Common myeloid progenitor, CD34-positive (primary cell): ENCODE data around the gene PDLIM4.
A peak's percentile ranks its signal among the peaks of the same experiment; 100 is the strongest.

Experiments used
- CTCF ChIA-PET: fragments of 350-600 bp; sonication (Branson Sonifier 250); formaldehyde crosslinking; loops from one replicate; lab custom pipeline; 2021; ENCODE audit warnings: antibody characterized with exemption; lab: Charles Lee
- POLR2A ChIA-PET: fragments of 350-600 bp; sonication (Branson Sonifier 250); formaldehyde crosslinking; loops from one replicate; lab custom pipeline; 2021; ENCODE audit warnings: antibody characterized with exemption; lab: Charles Lee
- DNase-seq, 3 donors: peaks; one replicate each; pipeline versions ENCODE4 v3.0.0 to v3.0.0-alpha.2; 2013
- H3K27ac ChIP-seq, 2 experiments: 1 replicate in 1 of 2; 2 replicates in 1 of 2; pipeline ENCODE4 v1.7.0; 2013; ENCODE audit warnings: inconsistent platforms in 2 of 2, low read length in 2 of 2, mild to moderate bottlenecking in 2 of 2, low read depth in 1 of 2, moderate library complexity in 1 of 2; ENCODE audit not compliant: severe bottlenecking in 2 of 2, insufficient read depth in 1 of 2, poor library complexity in 1 of 2
- H3K27me3 ChIP-seq, 5 experiments: replicated peaks in 2 of 5; 1 replicate in 3 of 5; 2 replicates in 2 of 5; pipeline versions ENCODE4 v1.6.1 to v1.7.0; 2013; ENCODE audit warnings: low read length in 4 of 5, mild to moderate bottlenecking in 2 of 5, moderate library complexity in 2 of 5, inconsistent platforms in 1 of 5; ENCODE audit not compliant: insufficient read depth in 5 of 5, control insufficient read depth in 4 of 5
- H3K36me3 ChIP-seq, 4 experiments: 1 replicate in 2 of 4; 2 replicates in 2 of 4; pipeline versions ENCODE4 v1.6.1 to v1.7.0; 2013; ENCODE audit warnings: low read length in 3 of 4, control low read depth in 1 of 4, mild to moderate bottlenecking in 1 of 4; ENCODE audit not compliant: control insufficient read depth in 4 of 4, insufficient read depth in 4 of 4
- H3K4me1 ChIP-seq, 4 experiments: 1 replicate in 3 of 4; 2 replicates in 1 of 4; pipeline versions ENCODE4 v1.6.1 to v1.7.1; 2013; ENCODE audit warnings: low read length in 3 of 4, mild to moderate bottlenecking in 3 of 4, control low read depth in 1 of 4, inconsistent platforms in 1 of 4, moderate library complexity in 1 of 4; ENCODE audit not compliant: control insufficient read depth in 4 of 4, insufficient read depth in 4 of 4; ENCODE audit errors: control extremely low read depth in 1 of 4
- H3K4me3 ChIP-seq, 7 experiments: 1 replicate in 4 of 7; 2 replicates in 3 of 7; pipeline versions ENCODE4 v1.5.1 to v1.7.0; 2013; ENCODE audit warnings: mild to moderate bottlenecking in 7 of 7, low read length in 6 of 7, moderate library complexity in 6 of 7, inconsistent platforms in 2 of 7, low read depth in 2 of 7, control low read depth in 1 of 7; ENCODE audit not compliant: insufficient read depth in 4 of 7, control insufficient read depth in 1 of 7; ENCODE audit errors: extremely low read depth in 1 of 7
- H3K9me3 ChIP-seq, 5 experiments: 1 replicate in 4 of 5; 2 replicates in 1 of 5; pipeline versions ENCODE4 v1.6.1 to v1.7.1; 2013; ENCODE audit warnings: low read length in 4 of 5, mild to moderate bottlenecking in 2 of 5, inconsistent platforms in 1 of 5, low read depth in 1 of 5, moderate library complexity in 1 of 5; ENCODE audit not compliant: control insufficient read depth in 4 of 5, insufficient read depth in 2 of 5; ENCODE audit errors: control extremely low read depth in 1 of 5
- WGBS: methylation state at CpG from one replicate; pipeline ENCODE4 v1.1.5; 2013; ENCODE audit not compliant: insufficient coverage; 5-methylcytosine and 5-hydroxymethylcytosine counted together

PDLIM4 gene

DNA sequence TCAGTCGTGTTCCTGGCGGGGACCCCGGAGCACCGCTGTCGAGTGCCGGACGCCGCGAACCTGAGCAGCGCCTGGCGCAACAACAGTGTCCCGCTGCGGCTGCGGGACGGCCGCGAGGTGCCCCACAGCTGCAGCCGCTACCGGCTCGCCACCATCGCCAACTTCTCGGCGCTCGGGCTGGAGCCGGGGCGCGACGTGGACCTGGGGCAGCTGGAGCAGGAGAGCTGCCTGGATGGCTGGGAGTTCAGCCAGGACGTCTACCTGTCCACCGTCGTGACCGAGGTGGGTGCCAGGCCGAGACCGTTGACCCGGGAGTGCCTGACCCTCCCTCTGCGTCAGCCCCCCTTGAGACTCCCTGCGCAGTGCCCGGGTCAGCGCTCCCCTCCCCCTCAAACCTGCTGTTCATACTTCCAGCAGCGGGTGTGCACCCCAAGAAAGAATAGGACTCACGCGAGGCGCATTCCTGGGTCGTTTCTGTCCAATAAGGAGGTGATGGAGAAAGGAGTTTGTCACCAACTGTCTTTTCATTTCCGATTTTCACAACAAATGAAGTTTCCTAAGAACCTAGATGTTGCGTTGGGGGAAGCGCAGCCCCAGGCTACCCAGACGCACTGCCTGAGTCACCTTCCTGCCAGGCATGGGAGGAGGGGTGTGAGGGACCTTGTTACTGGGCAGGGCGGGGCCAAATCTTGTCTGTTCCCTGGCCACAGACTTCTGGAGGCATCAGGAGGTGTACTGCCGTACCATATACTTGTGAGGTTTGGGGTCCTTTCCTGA lies 37.4 kb downstream of the PDLIM4 start:
- Histone ChIP-seq H3K4me1 (peaks cover 14 to 46% (median 36%) of the 10 kb centered on the region in 4 experiments), H3K36me3 (no peaks in the 10 kb centered on the region), H3K9me3 (no peaks in the 10 kb centered on the region), H3K4me3 (peak overlapping the region; percentile 52 to 88 (median 68)), H3K27ac (peak overlapping the region in 1 of 2 experiments; percentile 78), H3K27me3 (peaks cover 0 to 2% (median 0%) of the 10 kb centered on the region in 5 experiments)
- DNase-seq, result peak; percentile 87 to 96 (median 95)
- CTCF ChIA-PET, result interaction anchor here (1.1 to 6.6 kb wide), 8 partner anchors 8 to 92 kb away, joined by 3 to 41 read pairs (median 6); no protein-coding TSS in a partner anchor
- POLR2A ChIA-PET, result interaction anchor here (1.3 kb wide), 1 partner anchor 57 kb away, joined by 3 read pairs; no protein-coding TSS in a partner anchor
- WGBS, result 0% methylated on average over 27 of the region's 50 CpGs

DNA sequence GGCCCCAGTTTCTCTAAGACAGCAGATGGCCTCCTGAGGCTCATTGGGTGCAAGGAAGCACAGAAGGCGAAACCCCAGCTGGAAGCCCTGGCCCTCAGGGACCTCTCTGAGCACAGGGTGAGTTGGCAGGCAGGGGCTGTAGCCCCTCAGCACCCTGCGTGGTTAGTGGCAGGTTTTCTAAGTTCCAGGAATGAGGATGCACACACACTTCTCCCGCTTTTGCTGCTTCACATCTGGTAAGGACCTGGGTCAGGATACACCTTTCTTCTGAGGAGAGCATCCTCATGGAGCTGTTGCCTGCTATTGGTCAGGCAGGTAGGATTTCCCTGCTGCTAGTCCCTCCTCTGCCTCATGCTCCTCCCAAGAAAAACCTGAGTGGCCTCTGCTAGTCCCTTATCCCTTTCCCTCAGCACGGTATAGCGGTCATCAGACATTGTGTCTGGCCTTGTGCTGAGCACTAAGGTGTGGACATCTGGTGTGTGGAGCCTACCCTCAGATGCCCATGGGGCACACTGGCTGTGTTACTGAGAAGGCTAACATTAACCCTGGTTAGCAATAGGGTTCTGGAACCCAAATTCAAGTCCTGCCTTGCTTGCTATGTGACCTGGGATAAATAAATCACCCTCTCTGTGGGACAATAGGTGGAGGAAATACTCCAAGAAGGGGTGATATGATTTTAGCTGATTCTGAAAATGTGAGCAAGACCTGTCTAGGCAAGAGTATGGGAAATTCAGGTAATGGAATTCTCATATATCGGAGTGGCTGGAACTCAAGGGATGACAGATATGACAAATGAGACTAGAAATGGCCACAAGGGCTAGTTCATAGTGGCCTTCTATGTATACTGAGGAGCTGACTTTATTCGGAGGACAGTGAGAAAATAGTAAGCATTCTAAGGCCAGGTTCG lies 38.3 kb downstream of the PDLIM4 start:
- DNase-seq, result no peak
- ChIA-PET CTCF (interaction anchor here (0.6 to 6.6 kb wide), 9 partner anchors 10 to 91 kb away, joined by 3 to 41 read pairs (median 4); no protein-coding TSS in a partner anchor), POLR2A (no interaction called here)
- H3K9me3 ChIP-seq, result no peaks in the 10 kb centered on the region
- WGBS, result 89% methylated on average over 8 of the region's 8 CpGs
- peaks cover 14 to 47% (median 36%) of the 10 kb centered on the region in 4 experiments for H3K4me1 ChIP-seq
- no peaks in the 10 kb centered on the region for H3K36me3 ChIP-seq
- peak overlapping the region in 1 of 2 experiments; percentile 78 for H3K27ac ChIP-seq
- H3K4me3 ChIP-seq, result peak overlapping the region in 6 of 7 experiments; percentile 67 to 88 (median 72)
- peaks cover 0 to 2% (median 0%) of the 10 kb centered on the region in 5 experiments for H3K27me3 ChIP-seq

DNA sequence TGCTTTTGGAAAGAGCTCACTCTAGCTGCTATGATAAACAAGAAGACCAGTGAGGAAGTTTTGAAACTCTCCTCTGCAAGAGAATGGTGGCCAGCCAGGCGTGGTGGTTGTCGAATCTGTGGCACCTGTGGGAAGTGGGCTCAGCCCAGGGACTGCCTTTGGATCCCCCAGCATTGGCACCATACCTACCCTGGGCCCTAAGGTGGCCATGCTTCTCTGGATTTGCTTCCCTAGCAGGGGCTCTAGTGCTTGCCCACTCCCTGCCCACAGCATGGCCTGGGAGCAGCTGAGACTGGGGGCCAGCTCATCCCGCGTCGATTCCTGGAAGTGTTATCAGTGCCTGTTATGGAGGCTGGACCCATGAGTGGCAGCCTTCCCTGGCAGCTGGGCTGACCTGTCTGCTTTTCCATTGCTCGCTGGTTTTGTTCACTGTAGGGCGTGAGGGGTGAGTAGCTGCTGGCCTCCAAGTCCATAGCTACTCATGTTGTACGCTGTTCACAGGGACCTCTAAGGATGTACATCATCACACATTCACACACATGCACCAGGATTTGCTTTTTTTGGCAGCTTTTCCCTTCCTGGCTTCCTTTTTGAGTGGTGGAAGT lies 39.0 kb downstream of the PDLIM4 start:
- CTCF ChIA-PET, result interaction anchor here (0.8 to 6.6 kb wide), 8 partner anchors 12 to 66 kb away, joined by 3 to 41 read pairs (median 4); no protein-coding TSS in a partner anchor
- Histone ChIP-seq H3K27me3 (no peaks in the 10 kb centered on the region), H3K27ac (peak overlapping the region in 1 of 2 experiments; percentile 16), H3K4me3 (peak overlapping the region in 1 of 7 experiments; percentile 67), H3K9me3 (no peaks in the 10 kb centered on the region), H3K36me3 (no peaks in the 10 kb centered on the region), H3K4me1 (peaks cover 14 to 52% (median 36%) of the 10 kb centered on the region in 4 experiments)
- POLR2A ChIA-PET, result no interaction called here
- DNase-seq, result no peak
- 91% methylated on average over 7 of the region's 8 CpGs for WGBS

DNA sequence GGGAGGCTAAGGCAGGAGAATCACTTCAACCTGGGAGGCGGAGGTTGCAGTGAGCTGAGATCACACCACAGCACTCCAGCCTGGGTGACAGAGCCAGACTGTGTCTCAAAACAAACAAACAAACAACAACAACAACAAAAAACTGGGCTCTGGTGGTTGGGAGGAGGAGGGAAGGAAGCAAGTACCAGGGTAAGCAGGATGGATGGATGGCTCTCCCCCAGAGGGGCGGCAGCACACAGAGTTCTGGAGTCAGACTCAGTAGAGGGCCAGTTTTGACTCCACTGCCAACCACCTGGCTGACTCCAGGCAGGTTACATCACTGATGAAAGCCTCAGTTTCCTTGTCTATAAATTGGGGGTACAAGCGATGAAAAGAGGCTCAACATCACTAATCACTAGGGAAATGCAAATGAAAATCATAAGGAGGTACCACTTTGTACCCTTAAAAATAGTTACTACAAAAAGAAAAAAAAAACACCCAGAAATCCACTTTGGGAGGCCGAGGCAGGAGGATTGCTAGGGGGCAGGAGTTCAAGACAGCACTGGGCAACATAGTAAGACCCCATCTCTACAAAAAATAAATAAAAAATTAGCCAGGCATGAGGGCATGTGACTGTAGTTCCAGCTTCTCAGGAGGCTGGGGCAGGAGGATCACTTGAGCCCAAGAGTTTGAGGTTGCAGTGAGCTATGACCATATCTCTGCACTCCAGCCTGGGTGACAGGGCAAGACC lies 39.9 kb downstream of the PDLIM4 start:
- POLR2A ChIA-PET, result no interaction called here
- H3K27ac ChIP-seq, result no peak overlapping the region
- no peaks in the 10 kb centered on the region for H3K27me3 ChIP-seq
- H3K9me3 ChIP-seq, result no peaks in the 10 kb centered on the region
- no peaks in the 10 kb centered on the region for H3K36me3 ChIP-seq
- no peak for DNase-seq
- 89% methylated on average over 1 of the region's 4 CpGs for WGBS
- no peak overlapping the region for H3K4me3 ChIP-seq
- H3K4me1 ChIP-seq, result peaks cover 12 to 52% (median 36%) of the 10 kb centered on the region in 4 experiments
- CTCF ChIA-PET, result interaction anchor here (1.0 to 6.6 kb wide), 4 partner anchors 15 to 36 kb away, joined by 3 to 41 read pairs (median 4); no protein-coding TSS in a partner anchor

DNA sequence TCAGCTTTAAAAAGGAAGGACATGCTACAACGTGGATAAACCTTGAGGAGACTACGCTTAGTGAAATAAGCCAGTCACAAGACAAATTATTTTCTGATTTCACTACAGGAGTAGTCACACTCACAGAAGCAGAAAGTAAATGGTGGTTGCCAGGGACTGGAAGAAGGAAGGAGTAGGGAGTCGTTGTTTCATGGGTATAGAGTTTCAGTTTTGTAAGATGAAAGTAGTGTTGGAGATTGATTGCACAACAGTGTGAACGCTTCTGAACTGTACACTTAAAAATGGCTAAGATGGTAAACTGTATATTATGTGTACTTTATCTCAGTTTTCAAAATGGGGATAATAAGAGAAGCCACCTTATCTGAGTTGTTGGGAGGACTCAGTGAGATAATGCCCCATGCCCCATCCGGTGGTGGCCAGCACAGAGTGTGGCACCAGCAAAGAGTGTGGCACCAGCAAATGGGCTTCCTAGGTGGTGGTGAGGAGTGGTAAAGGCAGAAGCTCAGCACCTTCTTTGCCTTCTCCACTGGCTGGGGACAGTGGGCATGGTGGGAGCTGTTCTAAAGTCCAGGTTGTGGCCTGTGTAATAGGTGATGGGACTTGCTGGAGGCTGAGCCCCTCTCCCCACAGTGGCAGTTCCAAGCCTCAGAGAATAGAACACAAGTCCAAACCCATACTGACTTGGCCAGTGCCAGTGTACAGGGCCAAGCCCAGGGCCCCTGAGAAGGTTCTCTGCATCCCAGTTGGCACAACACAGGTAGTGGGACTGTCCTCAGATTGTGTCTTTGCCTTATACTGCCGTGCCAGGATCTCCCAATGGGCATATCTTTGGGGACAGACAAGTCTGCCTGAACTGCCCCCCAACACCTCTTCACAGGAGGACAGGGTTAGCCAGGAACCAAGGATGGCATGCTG lies 41.1 kb downstream of the PDLIM4 start:
- CTCF ChIA-PET, result no interaction called here
- peaks cover 6 to 41% (median 25%) of the 10 kb centered on the region in 4 experiments for H3K4me1 ChIP-seq
- WGBS, result 92% methylated on average over 4 of the region's 6 CpGs
- no peak overlapping the region for H3K27ac ChIP-seq
- H3K36me3 ChIP-seq, result peaks cover 0 to 3% (median 0%) of the 10 kb centered on the region in 4 experiments
- no peak for DNase-seq
- POLR2A ChIA-PET, result interaction anchor here (0.5 kb wide), 1 partner anchor 309 kb away, joined by 3 read pairs; no protein-coding TSS in a partner anchor
- H3K4me3 ChIP-seq, result no peak overlapping the region
- H3K9me3 ChIP-seq, result peaks cover 0 to 3% (median 0%) of the 10 kb centered on the region in 5 experiments
- no peaks in the 10 kb centered on the region for H3K27me3 ChIP-seq
